HG03558 (cell line): ENCODE data around the gene SWT1.
A peak's percentile ranks its signal among the peaks of the same experiment; 100 is the strongest.

ENCODE experiments used
- ATAC-seq: cut with Tn5 transposase; IDR thresholded peaks from one replicate; pipeline ENCODE4 v1.9.1; 2021; ENCODE audit warnings: moderate number of reproducible peaks; ENCODE audit not compliant: unreplicated experiment; ENCODE audit errors: extremely low read depth

The SWT1 gene

GRCh38 chr1:185156854-185157598 lies at the start of gene SWT1, which contains the start of gene TRMT1L:
SWT1 (plus strand) TSS chr1:185157167; CDS start chr1:185160842, 3,675 bp downstream.
TRMT1L (minus strand) TSS chr1:185156953; CDS start chr1:185156712, 241 bp downstream.
- peak; percentile 90 for ATAC-seq

GRCh38 chr1:185108321-185108720 lies 48.6 kb upstream of the SWT1 start:
- ATAC-seq: no peak

GRCh38 chr1:185110145-185110544 lies 46.8 kb upstream of the SWT1 start:
- no peak for ATAC-seq

GRCh38 chr1:185111873-185112272 lies 45.1 kb upstream of the SWT1 start:
- ATAC-seq: no peak

GRCh38 chr1:185112356-185112755 lies 44.6 kb upstream of the SWT1 start:
- no peak for ATAC-seq

- no peak for ATAC-seq
These were observed 27.3 kb upstream of the SWT1 start for GRCh38 chr1:185129708-185130107.

GRCh38 chr1:185132534-185132933 lies 24.4 kb upstream of the SWT1 start:
- no peak for ATAC-seq

- no peak for ATAC-seq
These were observed 18.9 kb upstream of the SWT1 start for GRCh38 chr1:185137896-185138545.

- ATAC-seq: no peak
These were observed 17.7 kb upstream of the SWT1 start for GRCh38 chr1:185139246-185139645.

- no peak for ATAC-seq
These were observed 12.7 kb upstream of the SWT1 start for GRCh38 chr1:185144233-185144632.

- no peak for ATAC-seq
These were observed 5.8 kb upstream of the SWT1 start for GRCh38 chr1:185151215-185151614.

GRCh38 chr1:185152187-185152767 lies 4.7 kb upstream of the SWT1 start:
- no peak for ATAC-seq

GRCh38 chr1:185154912-185155513 lies 2.0 kb upstream of the SWT1 start:
- ATAC-seq: no peak

GRCh38 chr1:185155600-185156287 lies 1.2 kb upstream of the SWT1 start:
- no peak for ATAC-seq

GRCh38 chr1:185156288-185156853 lies 596 bp upstream of the SWT1 start:
- peak; percentile 5 for ATAC-seq

- ATAC-seq: no peak
These were observed 839 bp downstream of the SWT1 start for GRCh38 chr1:185157599-185158412.

- ATAC-seq: no peak
These were observed 1.8 kb downstream of the SWT1 start for GRCh38 chr1:185158800-185159199.

- ATAC-seq: no peak
These were observed 3.0 kb downstream of the SWT1 start for GRCh38 chr1:185159966-185160365.

- no peak for ATAC-seq
These were observed 5.5 kb downstream of the SWT1 start for GRCh38 chr1:185162491-185162890.
